GM19025 (cell line): ENCODE results near the gene ST3GAL3.
"Not testable (repeated sequence)": the region's sequence is repeated elsewhere in the genome, so short reads cannot be mapped to it uniquely, and the experiment has no call there.

Experiments
- ATAC-seq: cut with Tn5 transposase; IDR thresholded peaks from one replicate; pipeline ENCODE4 v1.9.1; 2021; ENCODE audit warnings: mild to moderate bottlenecking, low read depth, moderate library complexity; ENCODE audit not compliant: unreplicated experiment

ST3GAL3 gene

DNA sequence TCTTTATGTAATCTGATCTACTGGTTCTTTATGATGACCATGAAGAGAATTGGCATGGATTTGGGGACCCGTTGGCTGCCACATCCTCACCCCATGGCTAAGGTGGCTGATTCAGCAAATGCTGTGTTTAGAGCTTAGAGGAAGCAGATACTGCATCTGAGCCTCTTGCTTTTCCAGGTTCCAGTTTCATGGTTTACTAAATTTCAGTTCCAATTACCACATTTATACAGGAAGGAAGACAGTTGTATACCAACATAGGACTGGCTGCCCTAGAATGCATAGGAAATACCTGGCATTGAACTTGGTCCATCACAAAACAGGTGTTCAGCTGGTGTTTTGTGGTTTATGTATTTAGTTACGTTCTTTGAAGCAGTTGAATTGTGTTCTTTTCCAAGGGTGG lies 107.1 kb downstream of the ST3GAL3 start:
- ATAC-seq = no peak

DNA sequence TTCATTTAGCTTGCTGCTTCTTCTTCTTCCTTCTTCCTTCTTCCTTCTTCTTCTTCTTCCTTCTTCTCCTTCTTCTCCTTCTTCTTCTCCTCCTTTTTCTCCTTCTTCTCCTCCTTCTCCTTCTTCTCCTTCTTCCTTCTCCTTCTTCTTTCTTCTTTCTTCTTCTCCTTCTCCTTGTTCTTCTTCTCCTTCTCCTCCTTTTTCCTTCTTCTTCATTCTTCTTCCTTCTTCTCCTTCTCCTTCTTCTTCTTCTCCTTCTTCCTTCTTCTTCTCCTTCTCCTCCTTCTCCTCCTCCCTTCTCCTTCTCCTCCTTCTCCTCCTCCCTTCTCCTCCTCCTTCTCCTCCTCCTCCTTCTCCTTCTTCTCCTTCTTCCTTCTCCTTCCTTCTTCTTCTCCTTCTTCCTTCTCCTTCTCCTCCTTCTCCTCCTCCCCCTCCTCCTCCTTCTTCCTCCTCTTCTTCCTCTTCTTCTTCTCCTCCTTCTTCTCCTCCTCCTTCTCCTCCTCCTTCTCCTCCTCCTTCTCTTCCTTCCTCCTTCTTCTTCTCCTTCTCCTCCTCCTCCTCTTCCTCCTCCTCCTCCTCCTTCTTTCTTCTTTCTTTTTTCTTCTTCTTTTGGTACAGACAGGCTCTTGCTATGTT lies 110.1 kb downstream of the ST3GAL3 start:
- no peak for ATAC-seq

DNA sequence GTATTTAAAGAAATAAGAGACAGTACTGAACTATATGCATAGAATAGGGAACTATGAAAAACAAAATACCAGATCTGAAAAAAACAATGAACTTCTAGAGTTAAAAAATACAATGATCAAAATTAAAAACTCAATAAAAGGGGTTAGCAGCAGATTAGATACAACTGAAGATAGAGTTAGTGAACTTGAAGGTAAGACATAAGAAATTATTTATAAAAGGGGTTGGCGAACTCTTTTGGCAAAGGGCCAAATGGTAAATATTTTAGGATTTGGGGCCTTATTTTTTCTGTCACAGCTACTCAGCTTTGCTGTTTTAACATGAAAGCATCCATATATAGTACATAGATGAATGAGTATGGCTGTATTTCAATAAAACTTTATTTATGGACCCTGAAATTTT lies 111.4 kb downstream of the ST3GAL3 start:
- ATAC-seq = no peak

DNA sequence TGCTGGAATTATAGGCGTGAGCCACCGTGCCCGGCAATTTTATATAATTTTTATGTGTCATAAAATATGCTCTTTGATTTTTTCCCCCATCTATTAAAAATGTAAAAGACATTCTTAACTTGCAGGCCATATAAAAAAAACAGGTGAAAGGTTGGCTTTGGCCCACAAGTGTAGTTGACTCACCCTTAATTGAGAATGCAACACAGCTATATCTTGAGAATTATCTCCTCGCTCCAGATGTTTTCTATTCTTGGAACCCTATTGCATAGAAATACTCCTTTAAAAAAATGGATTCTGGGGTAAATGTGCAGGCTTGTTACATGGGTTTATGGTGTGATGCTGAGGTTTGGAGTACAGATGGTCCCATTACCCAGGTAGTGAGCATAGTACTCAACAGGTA lies 112.0 kb downstream of the ST3GAL3 start:
- no peak for ATAC-seq

DNA sequence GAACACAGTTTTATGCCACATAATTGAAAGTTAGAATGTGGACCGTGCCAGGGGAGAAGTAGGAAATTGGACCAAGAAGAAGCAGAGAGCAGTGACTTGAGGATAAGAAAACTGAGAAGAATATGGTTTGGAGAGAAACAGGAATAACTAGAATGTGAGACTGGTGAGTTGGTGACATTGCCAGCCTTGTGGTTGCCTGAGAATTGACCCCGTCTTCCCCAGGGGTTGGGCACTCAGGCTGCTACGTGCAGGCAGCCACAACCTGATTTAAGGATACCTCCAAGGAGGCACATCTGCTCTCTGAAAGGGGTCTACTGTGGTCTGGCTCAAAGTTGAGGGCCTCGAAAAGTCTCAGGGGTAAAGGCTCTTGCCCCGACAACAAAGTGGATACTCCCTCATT lies 114.1 kb downstream of the ST3GAL3 start:
- ATAC-seq = no peak

DNA sequence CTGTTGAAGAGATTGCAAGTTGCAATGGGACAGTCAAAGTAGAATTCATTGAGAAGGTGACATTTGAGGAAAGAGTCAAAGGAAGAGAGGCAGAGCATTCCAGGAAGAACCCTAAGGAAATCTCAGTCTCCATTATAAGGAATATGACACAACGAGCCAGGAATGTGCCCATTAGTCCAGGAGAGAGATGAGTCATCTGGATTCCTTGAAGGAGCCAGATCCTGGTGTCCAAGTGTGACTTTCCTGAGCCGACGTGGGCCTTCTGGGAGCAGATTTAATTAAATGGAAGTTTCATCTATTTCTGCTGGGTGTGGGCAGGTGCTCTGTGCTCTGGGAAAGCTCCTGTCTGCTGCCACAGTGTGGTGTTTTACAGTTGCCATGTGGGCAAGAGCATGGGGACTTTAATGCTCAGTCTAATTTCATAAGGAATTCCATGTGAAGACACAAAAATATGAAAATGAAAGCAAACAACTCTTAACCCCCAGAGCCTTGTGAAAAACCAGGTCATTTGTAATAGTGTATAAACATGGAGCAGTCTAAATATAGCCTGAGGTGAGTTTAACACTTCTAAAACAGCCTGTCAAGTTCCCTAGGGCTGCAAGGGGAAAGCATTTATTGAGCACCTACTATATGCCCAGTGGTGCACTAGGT lies 114.8 kb downstream of the ST3GAL3 start:
- ATAC-seq = no peak

DNA sequence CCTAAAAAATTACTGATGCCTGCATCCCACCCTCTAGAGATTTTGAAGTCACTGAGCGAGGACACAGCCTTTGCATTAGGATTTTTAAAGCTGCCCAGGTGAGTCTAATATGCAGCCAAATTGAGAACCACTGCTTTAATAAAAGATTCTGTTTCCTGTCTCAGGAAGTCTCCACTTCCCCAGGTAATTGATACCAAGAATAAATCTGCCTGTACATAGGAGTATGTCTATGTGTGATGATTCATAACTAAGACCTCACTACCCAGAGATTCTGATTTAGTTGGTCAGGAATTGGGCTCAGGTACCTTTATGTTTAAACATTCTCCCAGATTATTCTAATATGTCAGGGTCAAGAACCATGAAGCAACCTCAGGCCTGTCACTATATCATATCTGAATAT lies 117.5 kb downstream of the ST3GAL3 start:
- no peak for ATAC-seq

DNA sequence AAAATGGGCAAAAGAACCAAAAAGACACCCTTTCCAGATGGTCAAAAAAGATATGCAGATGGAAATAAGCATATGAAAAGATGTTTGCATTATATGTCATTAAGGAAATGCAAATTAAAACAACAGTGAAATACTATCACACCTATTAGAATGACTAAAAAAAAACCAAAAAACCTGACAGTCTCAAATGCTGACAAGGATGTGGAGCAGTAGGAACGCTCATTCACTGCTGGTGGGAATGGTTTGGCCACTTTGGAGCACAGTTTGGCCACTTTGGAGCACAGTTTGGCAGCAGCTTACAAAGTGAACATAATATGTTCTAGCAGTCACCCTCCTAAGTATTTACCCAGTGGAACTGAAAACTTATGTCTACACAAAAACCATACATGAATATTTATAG lies 121.2 kb downstream of the ST3GAL3 start:
- no peak for ATAC-seq

DNA sequence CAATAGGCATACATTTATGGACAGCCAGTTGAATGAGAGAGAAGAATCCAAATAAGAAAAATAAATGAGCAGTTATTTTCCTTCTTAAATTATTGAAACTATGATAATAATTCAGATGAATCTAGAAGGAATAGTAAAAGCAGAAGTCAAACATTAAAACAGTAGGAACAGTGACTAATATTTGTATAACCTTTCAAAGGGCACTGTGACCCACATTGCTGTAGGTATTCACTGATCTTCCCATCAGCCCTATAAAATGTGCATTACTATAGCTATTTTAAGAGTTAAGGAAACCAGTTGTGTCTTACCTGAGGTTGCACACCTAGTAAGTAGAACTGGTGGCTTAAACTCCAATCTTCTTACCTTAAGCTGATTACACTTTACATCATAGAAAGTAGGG lies 123.5 kb downstream of the ST3GAL3 start:
- no peak for ATAC-seq

DNA sequence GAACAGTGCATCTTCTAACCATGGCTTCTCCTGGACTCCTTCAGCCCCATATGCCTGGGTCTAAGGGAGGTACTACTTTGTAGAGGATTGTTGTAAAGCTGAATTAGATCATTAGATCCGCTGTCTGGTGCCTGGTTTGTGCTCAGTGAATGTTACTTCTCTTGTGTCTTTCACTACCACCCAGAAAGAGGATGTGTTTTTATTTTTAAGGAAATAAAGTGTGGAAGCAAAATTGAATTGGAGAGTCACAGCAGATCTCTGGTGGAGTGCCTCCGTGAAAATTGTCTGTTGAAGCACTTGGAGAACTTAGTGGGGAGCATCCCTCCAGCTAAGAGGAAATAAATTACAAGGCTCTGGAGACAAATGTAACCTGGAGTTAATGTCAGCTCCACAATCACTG lies 124.5 kb downstream of the ST3GAL3 start:
- no peak for ATAC-seq

DNA sequence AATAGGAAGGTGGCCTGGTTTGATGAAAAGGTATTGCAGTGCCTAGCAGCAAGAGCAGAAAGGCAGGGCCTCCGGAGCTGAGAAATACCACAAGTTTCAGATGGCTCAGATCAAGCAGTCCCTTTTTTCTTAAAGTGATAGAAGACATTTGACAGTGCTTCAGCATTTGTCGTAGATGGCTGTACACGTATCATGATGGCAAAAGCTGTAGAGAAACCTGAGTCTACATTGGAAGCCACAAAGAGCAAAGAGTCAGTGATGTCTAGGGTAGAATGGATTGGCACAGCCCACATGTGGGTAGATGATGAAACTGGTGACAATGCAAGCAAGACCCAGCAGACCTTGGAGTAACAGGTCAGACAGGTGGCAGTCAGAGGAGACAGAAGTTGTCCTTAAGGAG lies 124.9 kb downstream of the ST3GAL3 start:
- no peak for ATAC-seq

DNA sequence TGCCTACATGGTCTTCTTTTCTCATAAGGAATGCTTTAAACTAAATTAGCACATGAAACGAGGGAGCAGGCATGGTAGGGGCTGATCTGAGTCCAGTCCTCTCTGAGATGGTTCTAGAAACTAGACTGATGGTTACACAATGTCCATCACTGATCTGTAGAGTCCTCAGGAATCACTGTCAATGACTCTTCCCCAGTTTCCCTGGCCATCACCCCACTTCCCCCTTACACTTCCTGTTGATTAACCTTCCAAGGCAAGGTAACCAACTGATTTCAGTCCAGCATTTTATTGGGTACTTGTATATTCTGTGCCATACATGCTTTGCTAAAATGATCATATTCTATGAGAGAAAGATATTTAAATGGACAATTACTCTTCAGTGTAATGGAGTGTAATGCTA lies 125.7 kb downstream of the ST3GAL3 start:
- no peak for ATAC-seq

DNA sequence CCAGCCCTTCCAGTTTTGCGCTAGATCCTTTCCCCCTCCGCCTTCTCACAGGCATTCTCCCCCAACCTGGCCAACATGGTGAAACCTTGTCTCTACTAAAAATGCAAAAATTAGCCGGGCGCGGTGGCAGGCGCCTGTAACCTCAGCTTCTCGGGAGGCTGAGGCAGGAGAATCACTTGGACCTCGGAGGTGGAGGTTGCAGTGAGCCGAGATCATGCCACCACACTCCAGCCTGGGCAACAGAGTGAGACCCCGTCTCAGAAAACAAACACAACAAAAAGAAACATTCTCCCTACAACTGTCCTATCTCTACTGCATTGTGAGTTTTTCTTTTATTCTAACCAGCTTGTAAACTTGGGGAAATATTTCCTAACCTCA lies 126.6 kb downstream of the ST3GAL3 start:
- ATAC-seq = not testable (repeated sequence)

DNA sequence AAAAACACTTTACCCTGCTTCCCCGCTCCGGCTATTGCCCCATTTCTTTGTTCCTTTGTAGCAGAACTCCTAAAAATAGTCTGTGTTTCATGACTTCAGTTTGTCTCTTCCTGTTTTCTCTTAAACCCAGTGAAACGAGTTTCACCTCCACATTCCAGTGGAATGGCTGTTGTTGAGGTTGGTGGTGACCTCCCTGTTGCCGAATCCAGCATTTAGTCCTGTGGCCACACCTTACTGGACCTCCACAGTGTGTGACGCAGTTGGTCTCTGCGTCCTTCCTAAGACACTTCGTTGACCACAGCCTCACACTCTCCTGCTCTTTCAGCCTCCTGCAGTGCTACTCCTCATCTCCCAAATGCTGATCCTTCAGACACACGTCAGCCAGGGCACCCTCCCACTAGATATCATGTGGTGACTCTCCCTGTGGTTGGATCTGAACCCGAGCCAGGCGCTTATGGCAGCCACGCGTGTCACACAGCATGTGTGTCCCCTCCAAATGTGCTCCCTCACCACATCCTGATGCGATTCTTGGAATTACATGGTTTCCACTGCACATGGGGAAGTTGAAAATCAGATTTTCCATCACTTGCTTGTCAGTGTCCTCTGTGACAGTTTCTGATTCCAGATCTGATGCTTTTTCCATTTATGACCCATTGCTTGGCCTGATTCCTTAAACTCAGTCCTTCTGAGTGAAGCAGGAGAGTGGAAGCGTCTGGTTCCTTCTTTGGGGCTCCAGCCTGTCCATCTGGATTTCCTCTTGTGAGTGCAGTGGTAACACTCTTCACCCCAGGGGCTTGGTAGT lies 127.1 kb downstream of the ST3GAL3 start:
- no peak for ATAC-seq

DNA sequence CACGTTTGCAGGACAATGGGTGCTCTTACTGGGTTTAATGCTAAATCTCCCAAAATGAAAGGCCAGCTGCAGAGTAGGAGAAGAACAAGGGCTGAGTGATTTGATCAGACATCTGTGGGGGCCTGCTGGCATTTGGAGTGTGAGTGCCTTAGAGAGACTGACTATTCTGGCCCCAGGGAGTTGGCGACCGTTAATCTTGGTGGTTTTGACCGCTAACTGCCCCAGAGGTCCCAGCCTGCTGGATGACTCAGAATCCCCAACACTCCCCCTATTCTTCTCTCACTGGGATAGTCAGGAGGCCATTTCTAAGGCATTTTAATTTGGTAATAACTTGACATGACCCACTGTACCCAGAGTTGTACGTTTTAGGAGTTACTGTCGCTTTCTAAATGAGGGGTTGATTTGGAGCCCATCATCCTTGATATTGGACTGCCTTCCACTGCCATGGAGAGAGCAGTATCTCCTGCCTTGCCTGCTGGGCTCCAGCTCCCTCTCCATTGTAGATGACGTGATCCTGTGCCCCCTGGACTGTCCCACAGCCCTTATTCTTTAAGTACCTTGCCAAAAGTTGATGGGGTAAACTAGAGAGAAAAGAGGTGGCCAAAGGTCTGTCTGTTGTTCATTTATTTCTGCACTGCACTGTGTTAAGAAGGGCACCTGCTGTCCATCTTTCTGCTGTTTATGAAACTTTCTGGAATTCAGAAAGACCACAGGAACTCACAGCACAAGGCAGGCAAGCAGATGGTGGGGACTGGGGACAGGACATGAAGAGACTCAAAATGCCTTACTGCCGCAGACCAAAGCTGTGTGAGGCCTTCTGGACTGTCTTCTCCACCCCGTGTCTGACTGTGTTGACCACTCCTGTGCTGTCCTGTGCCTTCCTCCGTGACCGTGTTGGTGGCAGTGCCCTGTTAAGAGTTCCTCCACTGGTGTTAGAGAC lies 128.0 kb downstream of the ST3GAL3 start:
- no peak for ATAC-seq

DNA sequence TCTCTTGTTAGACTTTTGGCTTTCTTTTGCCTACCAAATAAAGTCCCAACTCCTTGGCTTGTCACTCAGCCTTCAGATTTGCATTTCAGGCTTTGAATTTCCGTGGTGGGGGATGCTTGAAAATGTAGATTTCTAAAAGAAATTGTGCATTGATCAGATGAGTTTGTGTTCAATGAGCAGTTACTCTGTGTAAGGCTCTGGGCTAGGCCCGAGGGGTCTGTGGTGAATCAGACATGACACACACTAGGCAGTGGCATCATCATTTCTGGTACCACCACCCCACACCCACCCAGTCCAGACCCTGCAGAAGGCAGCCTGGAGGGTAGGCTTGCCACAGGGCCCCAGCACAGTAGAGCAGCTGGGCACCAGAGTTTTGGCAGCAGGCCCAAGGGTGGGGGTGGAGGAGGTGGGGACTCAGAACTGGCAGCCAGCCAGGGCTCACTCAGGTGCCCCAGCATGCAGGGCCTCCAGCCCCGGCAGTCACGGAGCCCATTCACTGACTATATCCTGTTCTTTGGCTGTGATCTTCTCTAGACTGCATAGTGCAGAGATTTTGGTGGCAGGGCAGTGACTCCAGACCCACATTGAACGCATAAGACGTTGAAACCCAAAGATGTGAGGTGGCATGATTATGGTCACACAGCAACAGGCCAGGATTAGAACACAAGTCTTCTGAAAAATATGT lies 129.1 kb downstream of the ST3GAL3 start:
- peak; percentile 71 for ATAC-seq

DNA sequence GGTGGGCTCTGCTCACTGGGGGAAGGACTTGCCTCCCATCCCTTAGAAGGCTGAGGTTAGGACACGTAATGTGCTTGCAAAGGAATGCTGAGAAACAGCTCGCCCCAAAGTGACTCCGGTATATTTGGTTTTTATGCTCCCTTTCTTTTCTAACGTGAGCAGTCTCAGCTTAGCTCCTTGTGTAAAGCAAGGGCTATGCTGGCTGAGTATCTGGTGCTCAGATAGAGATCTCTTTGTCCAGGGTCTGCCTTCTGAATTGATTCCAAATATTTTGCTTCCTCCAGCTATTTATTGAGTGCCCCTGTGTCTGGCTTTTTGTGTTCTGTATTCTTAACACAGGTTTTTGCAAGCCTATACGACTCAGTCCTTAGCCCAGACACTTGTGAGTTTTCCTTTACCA lies 131.7 kb downstream of the ST3GAL3 start:
- no peak for ATAC-seq

DNA sequence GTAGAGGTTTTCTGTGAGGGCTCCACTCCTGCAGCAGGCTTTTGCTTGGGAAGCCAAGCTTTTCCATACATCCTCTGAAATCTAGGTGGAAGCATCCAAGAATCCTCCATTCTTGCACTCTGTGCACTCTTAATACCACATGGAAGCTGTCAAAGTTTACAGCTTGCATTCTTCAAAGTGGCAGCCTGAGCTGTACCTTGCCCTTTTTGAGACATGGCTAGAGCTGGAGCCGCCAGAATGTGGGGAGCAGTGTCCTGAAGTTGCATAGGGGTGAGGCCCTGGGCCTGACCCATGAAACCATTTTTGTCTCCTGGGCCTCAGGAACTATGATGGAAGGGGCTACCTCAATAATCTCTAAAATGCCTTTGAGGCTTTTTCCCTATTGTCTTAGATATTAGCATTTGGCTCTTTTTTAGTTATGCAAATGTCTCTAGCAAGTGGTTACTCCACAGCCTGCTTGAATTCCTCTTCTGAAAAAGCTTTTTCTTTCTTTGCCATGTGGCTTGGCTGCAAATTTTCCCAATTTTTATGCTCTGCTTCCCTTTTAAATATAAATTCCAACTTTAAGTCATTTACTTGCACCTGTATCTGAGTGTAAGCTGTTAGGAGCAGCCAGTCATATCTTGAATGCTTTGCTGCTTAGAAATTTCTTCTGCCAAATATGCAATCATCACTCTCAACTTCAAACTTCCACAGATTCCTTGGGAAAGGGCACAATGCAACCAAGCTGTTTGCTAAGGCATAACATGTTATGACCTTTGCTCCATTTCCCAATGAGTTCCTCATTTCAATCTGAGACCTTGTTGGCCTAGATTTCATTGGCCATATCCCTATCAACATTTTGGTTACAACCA lies 134.2 kb downstream of the ST3GAL3 start:
- no peak for ATAC-seq

DNA sequence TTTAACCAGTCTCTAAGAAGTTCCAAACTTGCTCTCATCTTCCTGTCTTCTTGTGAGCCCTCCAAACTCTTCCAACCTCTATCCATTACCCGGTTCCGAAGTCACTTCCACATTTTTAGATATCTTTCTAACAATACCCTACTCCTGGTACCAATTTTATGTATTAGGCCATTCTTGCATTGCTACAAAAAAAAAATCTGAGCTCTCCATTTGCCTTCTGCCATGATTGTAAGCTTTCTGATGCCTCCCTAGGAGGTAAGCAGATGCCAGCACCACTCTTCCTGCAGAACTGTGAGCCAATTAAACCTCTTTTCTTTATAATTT lies 134.8 kb downstream of the ST3GAL3 start:
- ATAC-seq = no peak
